Neural progenitor cell (in vitro differentiated cells): ENCODE measurements around the gene GDF9. TPM values are rescaled to one million over a fixed set of nuclear protein-coding genes. Genes with fewer than 3 reads are reported as not detected.

Source experiments
- DNase-seq: peaks from one replicate; pipeline ENCODE4 v3.0.0-alpha.2; 2016; ENCODE audit warnings: low spot score
- H2AFZ ChIP-seq: fragments of 200-600 bp; sonication (generic); replicated peaks from 2 replicates; pipeline ENCODE4 v1.6.1; 2016; ENCODE audit warnings: antibody characterized with exemption
- H3F3A ChIP-seq: fragments of 200-600 bp; sonication (generic); 2 replicates; pipeline ENCODE4 v1.6.1; 2016; ENCODE audit warnings: antibody characterized with exemption, low read depth
- H3K27ac ChIP-seq: fragments of 200-600 bp; sonication (generic); 2 replicates; pipeline ENCODE4 v1.5.1; 2016; ENCODE audit warnings: mild to moderate bottlenecking
- H3K27me3 ChIP-seq: fragments of 200-600 bp; sonication (generic); 2 replicates; pipeline ENCODE4 v1.6.1; 2016; ENCODE audit warnings: mild to moderate bottlenecking, moderate library complexity
- H3K36me3 ChIP-seq: fragments of 200-600 bp; sonication (generic); 2 replicates; pipeline ENCODE4 v1.5.1; 2016
- H3K4me1 ChIP-seq: fragments of 200-600 bp; sonication (generic); 2 replicates; pipeline ENCODE4 v1.6.1; 2016; ENCODE audit warnings: mixed run types
- H3K4me2 ChIP-seq: fragments of 200-600 bp; sonication (generic); 2 replicates; pipeline ENCODE4 v1.6.1; 2016
- H3K4me3 ChIP-seq: fragments of 200-600 bp; sonication (generic); 2 replicates; pipeline ENCODE4 v1.5.1; 2016
- H3K79me2 ChIP-seq: fragments of 200-600 bp; sonication (generic); 2 replicates; pipeline ENCODE4 v1.6.1; 2016; ENCODE audit warnings: low read depth
- H3K9ac ChIP-seq: fragments of 200-600 bp; sonication (generic); 2 replicates; pipeline ENCODE4 v1.6.1; 2016
- H3K9me3 ChIP-seq: fragments of 200-600 bp; sonication (generic); 2 replicates; pipeline ENCODE4 v1.5.1; 2016; ENCODE audit warnings: low read depth
- H4K20me1 ChIP-seq: fragments of 200-600 bp; sonication (generic); 2 replicates; pipeline ENCODE4 v1.6.1; 2016; ENCODE audit warnings: low read depth
- H3K27ac Mint-ChIP-seq: 3 replicates; pipeline ENCODE4 v1.8.0; 2021; ENCODE audit warnings: mixed read lengths
- H3K27me3 Mint-ChIP-seq: 2 replicates; pipeline ENCODE4 v1.8.0; 2022; ENCODE audit warnings: low read depth, mild to moderate bottlenecking, inconsistent platforms, moderate library complexity, mixed read lengths; ENCODE audit not compliant: insufficient read depth
- H3K36me3 Mint-ChIP-seq: 3 replicates; pipeline ENCODE4 v1.8.0; 2021; ENCODE audit warnings: mixed read lengths
- H3K4me1 Mint-ChIP-seq: 3 replicates; pipeline ENCODE4 v1.8.0; 2021; ENCODE audit warnings: mixed read lengths
- H3K4me3 Mint-ChIP-seq: 3 replicates; pipeline ENCODE4 v1.8.0; 2021; ENCODE audit warnings: mild to moderate bottlenecking, moderate library complexity, mixed read lengths
- H3K9me3 Mint-ChIP-seq: 3 replicates; pipeline ENCODE4 v1.8.0; 2020; ENCODE audit warnings: mixed read lengths
- EZH2 ChIP-seq: fragments of 200-600 bp; sonication (generic); IDR thresholded peaks from 2 replicates; pipeline ENCODE4 v1.6.1; 2017; ENCODE audit warnings: antibody characterized with exemption, mild to moderate bottlenecking, moderate library complexity
- EZH2phosphoT487 ChIP-seq: fragments of 200-600 bp; sonication (generic); IDR thresholded peaks from 2 replicates; pipeline ENCODE4 v1.6.1; 2017; ENCODE audit warnings: antibody characterized with exemption
- total RNA-seq: library from RNA; depleted of rRNA; stranded (reverse); fragments of >200 nt; gene quantifications from 2 replicates; pipeline ENCODE4 v1.2.3, GENCODE V29; 2015; ENCODE audit warnings: low replicate concordance
- TF ChIP-seq, protein P1 (sequence below): fragments of 200-600 bp; sonication (generic); IDR thresholded peaks from 2 replicates; pipeline ENCODE4 v1.5.1; 2017; ENCODE audit warnings: antibody characterized with exemption, mild to moderate bottlenecking

GDF9 gene
- total RNA-seq, 1 donor from 2014 or later, result 0.82 TPM

DNA sequence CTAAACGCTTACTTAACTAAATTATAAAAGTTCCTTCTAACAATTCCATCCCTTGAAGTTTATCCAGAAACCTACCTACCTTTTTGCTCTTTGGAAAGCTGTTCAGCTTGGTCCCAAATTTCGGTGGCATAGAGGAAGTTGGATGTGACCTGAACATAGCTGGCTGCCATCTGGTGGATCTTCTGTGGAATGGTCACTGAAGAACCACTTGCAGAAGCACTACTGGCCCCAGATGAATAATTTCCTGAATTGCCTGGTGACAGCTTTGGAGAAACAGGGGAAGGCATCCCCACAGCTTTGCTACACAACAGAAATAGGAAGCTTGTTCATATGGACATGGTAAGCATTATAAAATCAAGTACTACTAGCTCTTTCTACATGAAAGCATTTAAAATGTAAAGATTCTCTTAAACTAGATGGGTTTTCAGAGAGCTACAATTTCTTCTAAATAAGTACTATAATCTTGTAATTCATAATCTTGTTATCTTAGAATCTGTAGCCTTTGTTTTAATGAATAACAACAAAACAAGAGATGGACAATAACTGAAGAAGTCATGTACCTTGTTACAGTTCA, 17.1 kb upstream of the GDF9 start:
- Mint-ChIP-seq H3K36me3 (peaks cover 36% of the 10 kb centered on the region), H3K9me3 (no peaks in the 10 kb centered on the region), H3K27ac (no peak overlapping the region), H3K4me3 (no peak overlapping the region), H3K27me3 (peaks cover 3% of the 10 kb centered on the region), H3K4me1 (peaks cover 19% of the 10 kb centered on the region)
- Histone ChIP-seq H3K4me1 (no peaks in the 10 kb centered on the region), H3K4me2 (no peak overlapping the region), H3K9ac (no peak overlapping the region), H3K27me3 (no peaks in the 10 kb centered on the region), H4K20me1 (peaks cover 2% of the 10 kb centered on the region), H2AFZ (no peak overlapping the region), H3K79me2 (no peaks in the 10 kb centered on the region), H3K4me3 (no peak overlapping the region), H3K9me3 (no peaks in the 10 kb centered on the region), H3K27ac (no peak overlapping the region), H3K36me3 (peaks cover 43% of the 10 kb centered on the region), H3F3A (peaks cover 18% of the 10 kb centered on the region)
- peak; percentile 70 for DNase-seq
- TF ChIP-seq EZH2phosphoT487, result no peak
- TF ChIP-seq, protein P1, sequence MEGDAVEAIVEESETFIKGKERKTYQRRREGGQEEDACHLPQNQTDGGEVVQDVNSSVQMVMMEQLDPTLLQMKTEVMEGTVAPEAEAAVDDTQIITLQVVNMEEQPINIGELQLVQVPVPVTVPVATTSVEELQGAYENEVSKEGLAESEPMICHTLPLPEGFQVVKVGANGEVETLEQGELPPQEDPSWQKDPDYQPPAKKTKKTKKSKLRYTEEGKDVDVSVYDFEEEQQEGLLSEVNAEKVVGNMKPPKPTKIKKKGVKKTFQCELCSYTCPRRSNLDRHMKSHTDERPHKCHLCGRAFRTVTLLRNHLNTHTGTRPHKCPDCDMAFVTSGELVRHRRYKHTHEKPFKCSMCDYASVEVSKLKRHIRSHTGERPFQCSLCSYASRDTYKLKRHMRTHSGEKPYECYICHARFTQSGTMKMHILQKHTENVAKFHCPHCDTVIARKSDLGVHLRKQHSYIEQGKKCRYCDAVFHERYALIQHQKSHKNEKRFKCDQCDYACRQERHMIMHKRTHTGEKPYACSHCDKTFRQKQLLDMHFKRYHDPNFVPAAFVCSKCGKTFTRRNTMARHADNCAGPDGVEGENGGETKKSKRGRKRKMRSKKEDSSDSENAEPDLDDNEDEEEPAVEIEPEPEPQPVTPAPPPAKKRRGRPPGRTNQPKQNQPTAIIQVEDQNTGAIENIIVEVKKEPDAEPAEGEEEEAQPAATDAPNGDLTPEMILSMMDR, result peak; percentile 64

DNA sequence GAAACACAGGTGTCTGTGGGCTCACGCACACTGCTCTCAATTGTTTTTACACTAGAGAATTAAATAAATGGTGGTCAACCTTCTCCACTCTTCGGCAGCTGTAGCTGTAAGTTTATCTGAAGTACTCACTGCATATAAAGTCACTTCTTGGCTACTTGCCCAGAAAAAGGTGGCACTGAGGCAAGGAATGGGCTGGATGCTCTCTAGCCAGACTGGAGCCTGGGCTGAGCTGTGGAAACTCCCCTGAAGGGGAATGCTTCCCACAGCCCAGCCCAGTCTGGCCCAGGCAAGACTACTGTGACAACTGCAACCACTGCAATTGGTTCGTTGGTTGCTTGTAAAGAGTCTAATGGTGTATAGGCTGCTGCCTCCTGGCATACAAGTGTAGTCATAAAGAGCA, 11.7 kb upstream of the GDF9 start:
- Mint-ChIP-seq H3K4me1 (no peaks in the 10 kb centered on the region), H3K9me3 (no peaks in the 10 kb centered on the region), H3K36me3 (peaks cover 10% of the 10 kb centered on the region), H3K4me3 (no peak overlapping the region), H3K27ac (no peak overlapping the region), H3K27me3 (no peaks in the 10 kb centered on the region)
- Histone ChIP-seq H3K27ac (no peak overlapping the region), H4K20me1 (peaks cover 8% of the 10 kb centered on the region), H3K27me3 (no peaks in the 10 kb centered on the region), H3F3A (peaks cover 18% of the 10 kb centered on the region), H3K9ac (no peak overlapping the region), H3K4me1 (no peaks in the 10 kb centered on the region), H3K9me3 (no peaks in the 10 kb centered on the region), H3K4me3 (no peak overlapping the region), H2AFZ (no peak overlapping the region), H3K79me2 (no peaks in the 10 kb centered on the region), H3K36me3 (peaks cover 21% of the 10 kb centered on the region), H3K4me2 (no peak overlapping the region)
- DNase-seq, result no peak
- TF ChIP-seq, protein P1, result no peak

DNA sequence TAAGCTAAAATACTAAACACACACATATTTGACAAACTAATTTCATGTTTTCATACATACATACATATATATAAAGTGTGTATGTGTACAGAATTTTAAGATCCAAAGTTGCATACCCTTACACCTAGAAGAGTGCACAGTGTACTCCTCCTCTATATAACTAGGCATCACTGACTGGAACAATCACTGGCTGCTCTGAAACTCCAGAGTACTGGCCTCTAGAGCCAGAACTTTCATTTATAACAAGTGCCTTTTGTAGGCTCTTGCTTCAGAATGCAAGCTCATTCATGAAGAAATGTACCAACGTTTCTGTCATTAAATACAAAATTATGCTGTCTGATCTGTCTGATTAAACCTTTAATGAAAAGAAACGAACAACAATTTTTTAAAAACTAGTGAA, 11.2 kb upstream of the GDF9 start:
- DNase-seq, result no peak
- Mint-ChIP-seq H3K36me3 (peaks cover 9% of the 10 kb centered on the region), H3K27me3 (no peaks in the 10 kb centered on the region), H3K4me1 (no peaks in the 10 kb centered on the region), H3K4me3 (no peak overlapping the region), H3K9me3 (no peaks in the 10 kb centered on the region), H3K27ac (no peak overlapping the region)
- Histone ChIP-seq H3K9me3 (no peaks in the 10 kb centered on the region), H4K20me1 (peaks cover 8% of the 10 kb centered on the region), H3K9ac (no peak overlapping the region), H3K36me3 (peaks cover 20% of the 10 kb centered on the region), H3K27me3 (no peaks in the 10 kb centered on the region), H3K79me2 (no peaks in the 10 kb centered on the region), H3K4me1 (no peaks in the 10 kb centered on the region), H2AFZ (no peak overlapping the region), H3K27ac (no peak overlapping the region), H3K4me2 (no peak overlapping the region), H3F3A (peaks cover 22% of the 10 kb centered on the region), H3K4me3 (no peak overlapping the region)
- no peak for TF ChIP-seq EZH2
- TF ChIP-seq, protein P1, result no peak
- no peak for TF ChIP-seq EZH2phosphoT487
